GM19193 (cell line): ENCODE data around the gene CYP2D6.

Experiments
- POLR2A ChIP-seq: IDR thresholded peaks from 4 replicates; pipeline ENCODE4 v1.6.1; 2011; ENCODE audit not compliant: insufficient read depth, insufficient read length; ENCODE audit errors: extremely low read depth

Gene CYP2D6

DNA sequence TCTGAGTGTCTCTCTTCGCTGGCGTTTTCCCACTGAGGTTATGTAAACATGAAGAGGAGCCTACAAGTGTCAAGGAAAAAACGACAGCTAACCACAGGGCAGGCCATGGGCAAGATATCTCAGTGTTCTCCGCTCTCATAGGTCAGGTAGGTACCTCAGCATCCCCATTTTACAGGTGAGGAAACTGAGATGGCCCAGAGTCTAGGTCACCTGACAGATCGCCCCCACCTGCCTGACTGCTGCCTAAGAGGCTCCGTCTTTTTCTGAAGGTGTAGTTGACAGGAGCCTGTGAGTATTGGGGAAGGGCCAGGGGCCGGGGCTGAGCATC, 39.2 kb downstream of the CYP2D6 start:
- no peak for TF ChIP-seq POLR2A

DNA sequence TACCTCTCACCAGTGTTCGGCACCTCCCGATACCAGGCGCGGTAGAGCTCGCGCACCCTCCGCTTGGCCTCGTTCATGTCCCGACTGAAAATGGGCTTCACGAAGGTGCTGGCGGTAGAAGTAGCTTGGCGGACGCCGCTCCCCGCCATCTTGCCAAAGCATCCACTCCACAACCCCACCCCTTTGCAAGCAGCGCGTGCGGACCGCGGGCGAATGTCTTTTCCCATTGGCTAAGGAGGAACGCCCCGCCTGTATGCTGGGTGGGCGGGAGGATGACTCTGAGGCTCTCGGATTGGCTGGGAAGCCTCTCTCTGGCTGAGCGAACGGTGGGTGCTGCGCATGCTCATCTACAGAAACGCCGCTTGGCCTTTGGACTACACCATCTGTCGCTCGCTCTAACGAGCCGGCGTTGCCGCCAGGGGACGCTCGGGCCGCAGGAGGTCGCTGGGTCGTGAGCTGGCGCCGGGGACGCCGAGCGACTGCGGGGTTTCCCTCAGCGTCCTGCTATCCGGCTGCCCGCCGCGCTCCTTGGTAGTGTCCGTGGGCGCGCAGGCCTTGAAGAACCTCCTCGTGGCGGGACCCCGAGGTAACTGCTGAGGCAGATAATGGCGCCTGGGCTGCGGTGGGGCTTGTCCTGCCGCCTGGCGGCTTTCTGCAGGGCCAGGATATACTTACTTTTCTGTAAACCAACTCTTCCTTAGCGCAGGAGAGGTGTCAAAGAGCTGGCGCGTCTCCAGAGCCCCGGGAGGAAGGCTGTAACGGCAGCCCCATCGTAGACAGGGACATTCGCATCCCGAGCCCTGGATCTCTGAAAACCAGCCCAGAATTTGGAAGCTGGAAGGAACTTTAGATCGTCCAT, 39.8 kb downstream of the CYP2D6 start, which contains the start of gene NDUFA6:
NDUFA6 (minus strand) TSS at position 177 of the 859 bp plus-strand sequence; CDS start at position 149, 28 bp downstream.
- TF ChIP-seq POLR2A = peak; percentile 92

DNA sequence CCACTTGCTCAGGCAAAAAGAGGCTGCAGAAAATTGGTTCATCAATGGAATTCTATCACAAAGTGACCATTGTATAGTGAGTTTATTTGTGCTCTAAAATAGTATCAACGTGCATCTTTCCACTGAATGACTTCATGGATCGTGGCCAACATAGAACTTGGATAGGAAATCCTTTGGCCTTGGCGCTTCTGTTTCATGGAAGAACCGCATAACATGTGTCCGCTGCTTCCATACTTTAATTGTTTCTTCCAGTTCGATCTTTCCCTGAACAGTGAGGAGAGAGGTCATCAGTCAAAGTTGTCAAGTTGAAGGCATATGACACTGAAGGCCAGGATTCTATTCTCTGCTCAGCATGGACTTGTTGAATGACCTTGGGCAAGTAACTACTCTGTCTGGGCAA, 44.6 kb downstream of the CYP2D6 start:
- TF ChIP-seq POLR2A = no peak

DNA sequence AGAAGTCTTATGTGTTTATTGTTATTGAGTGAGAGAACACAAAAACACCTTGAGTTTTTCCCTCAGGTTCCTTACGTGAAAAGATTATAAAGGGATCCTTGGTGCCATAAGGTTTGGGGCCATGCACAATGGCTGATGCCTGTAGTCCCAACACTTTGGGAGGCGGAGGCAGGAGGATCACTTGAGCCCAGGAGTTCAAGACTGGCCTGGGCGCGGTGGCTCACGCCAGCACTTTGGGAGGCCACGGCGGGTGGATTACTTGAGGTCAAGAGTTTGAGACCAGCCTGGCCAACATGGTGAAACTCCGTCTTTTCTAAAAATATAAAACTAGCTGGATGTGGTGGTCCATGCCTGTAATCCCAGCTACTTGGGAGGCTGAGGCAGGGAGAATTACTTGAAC, 45.7 kb downstream of the CYP2D6 start:
- no peak for TF ChIP-seq POLR2A

DNA sequence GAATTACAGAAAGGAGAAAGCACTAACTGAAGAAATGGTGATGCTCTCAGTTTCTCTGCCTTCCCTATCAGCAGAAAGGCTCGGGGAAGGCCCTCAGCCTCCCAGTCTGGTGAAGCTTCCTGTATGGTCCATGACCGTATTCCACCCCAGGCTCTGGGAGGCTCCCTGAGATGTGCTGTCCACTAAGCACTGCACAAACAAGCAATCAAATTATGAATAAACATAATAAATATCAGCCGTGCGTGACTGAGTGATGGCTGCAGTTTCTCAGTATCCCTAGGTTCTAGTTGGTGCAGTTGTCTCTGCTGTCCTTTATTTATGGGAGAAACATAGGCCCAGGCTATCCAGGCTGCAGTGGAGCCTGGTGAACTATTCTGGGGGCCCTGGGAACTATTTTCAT, 47.5 kb downstream of the CYP2D6 start:
- TF ChIP-seq POLR2A = no peak

DNA sequence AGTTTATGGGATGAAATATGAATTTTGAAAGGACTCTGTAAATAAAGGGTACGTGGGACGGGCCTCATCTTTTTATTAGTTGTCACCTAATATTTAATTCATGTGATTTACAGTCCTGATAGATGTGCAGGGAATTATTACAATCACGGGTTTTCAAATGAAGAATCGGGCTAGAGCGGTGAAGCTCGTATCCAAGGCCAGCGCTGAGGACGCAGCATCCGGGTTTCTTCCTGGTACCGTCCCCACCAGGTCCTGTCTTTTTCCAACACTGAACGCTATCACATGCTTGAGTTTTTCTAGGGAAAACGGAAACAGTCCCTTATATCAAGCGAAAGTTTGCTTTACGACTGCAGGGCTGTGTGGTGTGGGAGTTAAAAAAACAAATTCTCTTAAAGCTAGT, 50.3 kb downstream of the CYP2D6 start:
- TF ChIP-seq POLR2A = no peak

DNA sequence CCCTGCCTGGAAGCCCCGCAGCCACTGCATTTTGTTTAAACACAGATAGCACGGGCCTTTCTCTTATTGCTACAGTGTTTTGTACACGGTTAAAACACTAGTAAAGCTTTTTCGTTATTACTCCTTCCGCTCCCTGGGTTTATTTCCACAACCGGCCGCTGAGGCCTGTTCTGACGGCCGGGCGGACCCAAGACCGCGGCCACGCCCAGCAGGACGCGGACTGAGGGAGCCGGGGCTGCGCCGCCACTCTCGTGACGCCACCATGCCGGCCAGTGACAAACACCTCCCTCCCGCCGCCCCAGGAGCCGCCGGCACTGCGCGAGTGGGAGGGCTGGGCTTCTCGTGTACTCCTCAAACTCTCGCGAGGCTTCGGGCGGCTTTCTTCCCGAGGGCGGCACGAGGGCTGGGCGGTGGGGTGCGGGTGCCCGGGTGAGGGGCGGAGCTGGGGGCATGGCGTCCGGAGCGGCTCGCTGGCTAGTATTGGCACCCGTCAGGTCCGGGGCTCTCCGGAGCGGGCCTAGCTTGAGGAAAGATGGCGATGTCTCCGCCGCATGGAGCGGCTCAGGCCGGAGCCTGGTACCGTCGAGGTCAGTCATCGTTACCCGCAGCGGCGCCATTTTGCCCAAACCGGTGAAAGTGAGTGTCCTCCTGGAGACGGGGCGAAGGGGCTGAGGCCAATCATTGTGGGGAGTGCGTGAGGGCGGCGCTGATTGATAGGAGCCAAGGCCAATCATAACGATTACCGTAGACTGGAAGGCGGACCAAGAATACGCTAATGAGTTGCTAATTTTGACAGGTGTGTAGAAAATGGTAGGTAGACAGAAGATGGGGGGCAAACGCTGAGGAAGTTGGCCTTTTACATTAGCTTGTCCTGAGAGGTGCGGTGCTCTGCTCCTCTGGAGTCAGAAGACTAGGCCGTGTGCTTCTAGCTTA, 51.0 kb downstream of the CYP2D6 start, which contains the start of gene SMDT1:
SMDT1 (plus strand) TSS at position 382 of the 933 bp plus-strand sequence; CDS start at position 451, 69 bp downstream.
- peak; percentile 78 for TF ChIP-seq POLR2A

DNA sequence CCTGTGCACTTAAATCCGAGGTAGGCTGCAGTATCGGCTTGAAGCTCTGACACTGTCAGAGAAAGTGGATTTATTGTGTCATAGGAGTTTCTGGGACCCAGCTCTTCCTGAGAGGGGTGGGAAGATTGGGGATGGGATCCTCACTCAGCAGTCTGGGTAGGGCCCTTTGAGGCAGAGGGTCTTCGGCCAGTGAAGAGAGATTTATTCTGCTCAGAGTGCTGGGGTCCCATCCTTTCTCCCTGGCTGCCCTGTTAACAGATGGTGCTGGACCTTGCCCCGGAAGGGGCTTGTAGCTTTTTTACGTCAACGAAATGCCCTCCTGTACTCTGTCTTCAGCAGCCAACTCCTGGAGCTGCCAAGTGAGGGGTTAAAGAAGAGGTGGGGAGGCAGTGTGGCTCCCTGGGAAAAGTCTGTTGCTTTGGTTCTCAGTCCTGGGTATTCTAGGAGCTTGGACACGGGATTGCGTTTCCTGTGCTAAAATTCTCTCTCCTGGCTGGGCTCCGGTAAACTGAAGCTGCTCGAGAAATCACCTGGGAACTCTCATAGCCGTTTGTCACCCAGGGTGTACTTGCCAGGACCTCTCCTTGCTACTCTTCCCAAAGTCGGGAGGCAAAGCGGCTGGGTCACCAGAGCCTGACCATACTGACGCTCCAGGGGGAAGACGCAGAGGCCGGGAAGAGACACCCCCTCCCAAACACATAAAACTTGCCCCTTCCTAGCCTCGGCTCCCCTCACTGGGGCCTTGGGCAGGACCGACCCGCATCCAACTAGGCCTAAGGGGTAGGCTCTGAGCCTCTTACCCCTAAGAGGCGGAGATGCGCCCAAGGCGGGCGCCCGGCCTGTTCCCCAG, 51.9 kb downstream of the CYP2D6 start:
- no peak for TF ChIP-seq POLR2A

DNA sequence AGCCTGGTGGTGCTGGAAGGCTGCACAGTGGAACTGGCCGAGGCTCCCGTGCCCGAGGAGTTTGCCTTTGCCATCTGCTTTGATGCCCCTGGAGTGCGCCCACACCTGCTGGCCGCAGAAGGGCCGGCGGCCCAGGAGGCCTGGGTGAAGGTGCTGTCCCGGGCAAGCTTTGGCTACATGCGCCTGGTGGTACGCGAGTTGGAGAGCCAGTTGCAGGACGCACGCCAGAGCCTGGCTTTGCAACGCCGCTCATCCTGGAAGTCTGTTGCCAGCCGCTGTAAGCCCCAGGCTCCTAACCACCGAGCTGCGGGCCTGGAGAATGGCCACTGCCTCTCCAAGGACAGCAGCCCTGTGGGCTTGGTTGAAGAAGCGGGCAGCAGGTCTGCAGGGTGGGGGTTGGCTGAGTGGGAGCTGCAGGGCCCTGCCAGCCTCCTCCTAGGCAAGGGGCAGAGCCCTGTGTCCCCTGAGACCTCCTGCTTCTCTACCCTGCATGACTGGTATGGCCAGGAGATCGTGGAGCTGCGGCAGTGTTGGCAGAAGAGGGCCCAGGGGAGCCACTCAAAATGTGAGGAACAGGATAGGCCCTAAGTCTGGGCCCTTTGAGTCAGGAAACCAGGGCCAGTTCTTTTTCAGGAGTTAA, 53.0 kb downstream of the CYP2D6 start:
- no peak for TF ChIP-seq POLR2A

DNA sequence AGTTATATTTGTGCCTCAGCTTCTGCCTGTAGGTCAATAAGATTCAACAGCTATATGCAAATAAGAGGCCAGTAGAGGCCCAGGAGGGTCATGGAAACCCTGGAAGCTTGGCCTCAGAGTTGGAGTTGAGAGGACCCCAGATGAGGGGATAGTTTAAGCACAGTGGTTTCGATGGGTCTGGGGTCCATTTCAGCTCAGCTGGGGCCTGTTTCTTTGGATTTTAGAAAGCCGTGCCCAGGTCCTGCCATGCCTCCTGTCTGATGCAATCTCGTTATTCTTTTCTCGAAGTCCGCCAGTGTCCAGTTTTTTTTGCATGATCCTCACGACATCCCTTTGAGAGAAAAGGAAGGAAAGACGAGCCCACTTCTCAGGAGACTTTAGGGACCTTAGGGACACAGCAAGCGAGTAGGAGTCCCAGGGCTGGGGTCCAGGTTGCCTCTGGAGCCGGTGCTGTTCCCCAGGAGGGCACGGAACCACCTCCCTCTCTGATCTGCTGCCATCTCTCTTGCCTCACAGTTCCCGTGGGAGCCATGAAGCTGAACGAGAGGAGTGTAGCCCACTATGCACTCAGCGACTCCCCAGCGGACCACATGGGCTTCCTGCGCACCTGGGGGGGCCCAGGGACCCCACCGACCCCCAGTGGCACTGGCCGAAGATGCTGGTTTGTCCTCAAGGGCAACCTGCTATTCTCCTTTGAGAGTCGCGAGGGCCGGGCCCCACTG, 53.7 kb downstream of the CYP2D6 start:
- no peak for TF ChIP-seq POLR2A
